Calu3 (cell line): Measurements from ENCODE around the gene CRACDL. TPM values are rescaled to one million over a fixed set of nuclear protein-coding genes. Genes with fewer than 3 reads are reported as not detected.

Experiments
- BruUV-seq: library from RNA; stranded (reverse); fragments of 400-500 nt; replicated peaks from 2 replicates; lab custom pipeline; 2021; lab: Mats Ljungman, UMichigan
- CTCF ChIA-PET: fragments of 300-600 bp; sonication (Branson Sonifier 250); formaldehyde crosslinking; loops from one replicate; lab custom pipeline; 2022; ENCODE audit warnings: antibody characterized with exemption; lab: Charles Lee
- DNase-seq: peaks from one replicate; pipeline ENCODE4 v3.0.0; 2022
- H3K27ac Mint-ChIP-seq: one replicate; pipeline ENCODE4 v1.8.0; 2022; ENCODE audit warnings: mixed read lengths; ENCODE audit not compliant: unreplicated experiment
- H3K27me3 Mint-ChIP-seq: one replicate; pipeline ENCODE4 v1.8.0; 2022; ENCODE audit warnings: mixed read lengths; ENCODE audit not compliant: unreplicated experiment
- H3K36me3 Mint-ChIP-seq: one replicate; pipeline ENCODE4 v1.8.0; 2022; ENCODE audit warnings: mild to moderate bottlenecking, moderate library complexity, mixed read lengths; ENCODE audit not compliant: insufficient read depth, unreplicated experiment
- H3K4me1 Mint-ChIP-seq: one replicate; pipeline ENCODE4 v1.8.0; 2022; ENCODE audit warnings: mild to moderate bottlenecking, low read depth, mixed read lengths; ENCODE audit not compliant: unreplicated experiment
- H3K4me3 Mint-ChIP-seq: one replicate; pipeline ENCODE4 v1.8.0; 2022; ENCODE audit warnings: mild to moderate bottlenecking, low read depth, moderate library complexity, mixed read lengths; ENCODE audit not compliant: unreplicated experiment
- H3K9me3 Mint-ChIP-seq: one replicate; pipeline ENCODE4 v1.8.0; 2022; ENCODE audit warnings: low read depth, mixed read lengths; ENCODE audit not compliant: unreplicated experiment
- intact Hi-C: fragments of 100-400 bp; cut with micrococcal nuclease; formaldehyde crosslinking; loops from one replicate; pipeline ENCODE4 v1.10.0; 2022; ENCODE audit not compliant: unreplicated experiment
- total RNA-seq: library from RNA; stranded (reverse); gene quantifications from 2 replicates; pipeline ENCODE4 v1.2.3, GENCODE V29; 2022
- TF ChIP-seq, protein P1 (sequence below): fragments of 200-600 bp; IDR thresholded peaks from one replicate; pipeline ENCODE4 v1.8.0; 2022; ENCODE audit warnings: antibody characterized with exemption; ENCODE audit not compliant: unreplicated experiment

CRACDL gene
- total RNA-seq, 1 experiment from 2014 or later = 16.2 TPM

GRCh38 chr2:98769784-98770183 is 166.2 kb downstream of the CRACDL start:
- Mint-ChIP-seq H3K27ac (peak overlapping the region; percentile 77), H3K36me3 (no peaks in the 10 kb centered on the region), H3K4me1 (peaks cover 54% of the 10 kb centered on the region), H3K27me3 (peaks cover 21% of the 10 kb centered on the region), H3K9me3 (no peaks in the 10 kb centered on the region), H3K4me3 (peak overlapping the region; percentile 13)
- DNase-seq = peak; percentile 27
- BruUV-seq = no TSS peak
- intact Hi-C loops = no loop called here
- CTCF ChIA-PET = no interaction called here
- TF ChIP-seq, protein P1, sequence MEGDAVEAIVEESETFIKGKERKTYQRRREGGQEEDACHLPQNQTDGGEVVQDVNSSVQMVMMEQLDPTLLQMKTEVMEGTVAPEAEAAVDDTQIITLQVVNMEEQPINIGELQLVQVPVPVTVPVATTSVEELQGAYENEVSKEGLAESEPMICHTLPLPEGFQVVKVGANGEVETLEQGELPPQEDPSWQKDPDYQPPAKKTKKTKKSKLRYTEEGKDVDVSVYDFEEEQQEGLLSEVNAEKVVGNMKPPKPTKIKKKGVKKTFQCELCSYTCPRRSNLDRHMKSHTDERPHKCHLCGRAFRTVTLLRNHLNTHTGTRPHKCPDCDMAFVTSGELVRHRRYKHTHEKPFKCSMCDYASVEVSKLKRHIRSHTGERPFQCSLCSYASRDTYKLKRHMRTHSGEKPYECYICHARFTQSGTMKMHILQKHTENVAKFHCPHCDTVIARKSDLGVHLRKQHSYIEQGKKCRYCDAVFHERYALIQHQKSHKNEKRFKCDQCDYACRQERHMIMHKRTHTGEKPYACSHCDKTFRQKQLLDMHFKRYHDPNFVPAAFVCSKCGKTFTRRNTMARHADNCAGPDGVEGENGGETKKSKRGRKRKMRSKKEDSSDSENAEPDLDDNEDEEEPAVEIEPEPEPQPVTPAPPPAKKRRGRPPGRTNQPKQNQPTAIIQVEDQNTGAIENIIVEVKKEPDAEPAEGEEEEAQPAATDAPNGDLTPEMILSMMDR = no peak

DNA sequence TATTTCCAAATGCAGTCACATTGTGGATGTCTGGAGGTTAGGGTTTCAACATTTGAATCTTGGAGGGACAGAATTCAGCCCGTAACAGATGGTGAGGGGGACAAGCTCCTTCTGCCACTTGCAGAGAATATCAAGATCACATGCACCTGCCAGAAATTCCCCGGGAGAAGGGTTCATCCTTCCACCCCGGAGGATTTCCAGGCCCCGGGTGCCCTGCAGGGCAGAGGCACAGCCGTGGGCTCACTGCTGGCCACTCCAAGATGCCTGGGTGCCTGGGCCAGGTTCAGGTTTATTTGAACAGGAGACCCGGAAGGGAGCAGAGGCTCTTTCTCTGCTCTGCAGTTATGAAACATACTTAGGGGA is 166.9 kb downstream of the CRACDL start:
- H3K4me3 Mint-ChIP-seq = peak overlapping the region; percentile 12
- H3K4me1 Mint-ChIP-seq = peaks cover 54% of the 10 kb centered on the region
- no TSS peak for BruUV-seq
- TF ChIP-seq, protein P1 = no peak
- H3K27me3 Mint-ChIP-seq = peaks cover 21% of the 10 kb centered on the region
- no peaks in the 10 kb centered on the region for H3K36me3 Mint-ChIP-seq
- no peak for DNase-seq
- intact Hi-C loops = no loop called here
- peak overlapping the region; percentile 43 for H3K27ac Mint-ChIP-seq
- CTCF ChIA-PET = no interaction called here
- H3K9me3 Mint-ChIP-seq = no peaks in the 10 kb centered on the region

GRCh38 chr2:98768384-98769113 is 167.5 kb downstream of the CRACDL start:
- no TSS peak for BruUV-seq
- no peaks in the 10 kb centered on the region for H3K36me3 Mint-ChIP-seq
- peak overlapping the region; percentile 43 for H3K27ac Mint-ChIP-seq
- peak overlapping the region; percentile 12 for H3K4me3 Mint-ChIP-seq
- CTCF ChIA-PET = no interaction called here
- peaks cover 21% of the 10 kb centered on the region for H3K27me3 Mint-ChIP-seq
- no peaks in the 10 kb centered on the region for H3K9me3 Mint-ChIP-seq
- H3K4me1 Mint-ChIP-seq = peaks cover 54% of the 10 kb centered on the region
- intact Hi-C loops = no loop called here
- peak; percentile 33 for DNase-seq
- TF ChIP-seq, protein P1 = no peak

DNA sequence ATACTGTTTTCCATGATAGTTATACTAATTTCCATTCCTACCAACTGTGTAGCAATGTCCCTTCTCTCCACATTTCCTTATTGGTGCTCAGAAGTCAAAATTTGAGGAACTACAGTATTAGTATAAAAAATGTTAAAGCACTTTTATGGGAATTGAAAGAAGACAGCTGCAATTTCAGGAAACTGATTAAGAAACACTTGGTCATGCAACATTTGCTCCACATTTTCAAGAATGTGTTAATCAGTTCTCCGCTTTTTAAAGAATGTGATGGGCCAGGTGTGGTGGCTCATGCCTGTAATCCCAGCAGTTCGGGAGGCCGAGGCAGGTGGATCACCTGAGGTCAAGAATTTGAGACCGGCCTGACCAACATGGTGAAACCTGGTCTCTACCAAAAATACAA is 171.5 kb downstream of the CRACDL start:
- no peak for DNase-seq
- no peaks in the 10 kb centered on the region for H3K36me3 Mint-ChIP-seq
- BruUV-seq = no TSS peak
- intact Hi-C loops = no loop called here
- no peaks in the 10 kb centered on the region for H3K9me3 Mint-ChIP-seq
- no peak overlapping the region for H3K4me3 Mint-ChIP-seq
- TF ChIP-seq, protein P1 = no peak
- no peak overlapping the region for H3K27ac Mint-ChIP-seq
- CTCF ChIA-PET = no interaction called here
- no peaks in the 10 kb centered on the region for H3K27me3 Mint-ChIP-seq
- H3K4me1 Mint-ChIP-seq = peaks cover 50% of the 10 kb centered on the region
